Measurements from ENCODE around the gene SET. TPM values are rescaled to one million over a fixed set of nuclear protein-coding genes. Genes with fewer than 3 reads are reported as not detected.

SET gene
- total RNA-seq, 1 experiment from 2014 or later, result 1,129 TPM

DNA sequence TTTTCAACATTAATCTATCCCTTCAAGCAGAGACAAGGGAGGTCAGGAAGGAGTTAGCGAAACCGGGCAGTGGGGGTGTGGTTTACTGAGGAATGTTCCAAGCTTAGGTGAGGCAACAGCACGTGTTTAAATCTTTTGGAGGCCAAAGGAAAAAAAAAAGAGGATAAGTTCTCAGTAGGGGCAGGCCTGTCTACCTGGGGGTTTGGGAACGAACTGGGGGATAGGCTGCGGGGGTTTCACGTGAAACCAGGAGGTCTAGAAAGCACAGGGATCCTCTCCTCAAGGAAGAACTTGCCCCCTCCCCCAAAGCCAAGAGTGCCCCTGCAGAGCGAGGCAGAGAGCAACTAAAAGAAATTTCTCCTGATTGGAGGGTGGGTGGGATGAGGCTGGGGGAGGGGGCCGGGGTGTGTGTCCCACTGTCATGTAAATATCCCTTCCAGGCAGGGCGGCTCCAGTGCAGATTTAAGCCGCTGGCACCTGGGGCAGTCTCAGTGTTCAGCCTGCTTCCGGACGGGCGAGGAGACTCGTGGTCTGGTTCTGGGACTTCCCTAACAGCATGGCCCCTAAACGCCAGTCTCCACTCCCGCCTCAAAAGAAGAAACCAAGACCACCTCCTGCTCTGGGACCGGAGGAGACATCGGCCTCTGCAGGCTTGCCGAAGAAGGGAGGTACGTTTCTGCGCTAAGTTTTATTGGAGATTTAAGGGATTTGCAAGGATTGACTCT, 5.5 kb upstream of the SET start:
- H3K9me3 Mint-ChIP-seq, result peaks cover 8% of the 10 kb centered on the region
- DNase-seq (ENCODE audit: low spot score) (peak; percentile 91), ATAC-seq (peak; percentile 79)
- peak overlapping the region; percentile 97 for H3K27ac Mint-ChIP-seq
- no peaks in the 10 kb centered on the region; the same call in 1 of the 2 replicates for H3K27me3 Mint-ChIP-seq (ENCODE audit: low read depth)
- peak overlapping the region; percentile 96 for H3K4me3 Mint-ChIP-seq
- ChIA-PET CTCF (interaction anchor here (0.7 to 3.4 kb wide), 7 partner anchors 9 to 283 kb away, joined by 3 to 19 read pairs (median 6); partner anchors contain the start of genes CERCAM, ENDOG and PKN3), POLR2A (interaction anchor here (0.5 to 1.7 kb wide), 10 partner anchors 14 to 620 kb away, joined by 3 to 7 read pairs (median 4); partner anchors contain the start of genes PKN3 and ZDHHC12)
- H3K36me3 Mint-ChIP-seq, result peaks cover 25% of the 10 kb centered on the region
- H3K4me1 Mint-ChIP-seq, result peaks cover 44% of the 10 kb centered on the region
- TF ChIP-seq, protein P1, sequence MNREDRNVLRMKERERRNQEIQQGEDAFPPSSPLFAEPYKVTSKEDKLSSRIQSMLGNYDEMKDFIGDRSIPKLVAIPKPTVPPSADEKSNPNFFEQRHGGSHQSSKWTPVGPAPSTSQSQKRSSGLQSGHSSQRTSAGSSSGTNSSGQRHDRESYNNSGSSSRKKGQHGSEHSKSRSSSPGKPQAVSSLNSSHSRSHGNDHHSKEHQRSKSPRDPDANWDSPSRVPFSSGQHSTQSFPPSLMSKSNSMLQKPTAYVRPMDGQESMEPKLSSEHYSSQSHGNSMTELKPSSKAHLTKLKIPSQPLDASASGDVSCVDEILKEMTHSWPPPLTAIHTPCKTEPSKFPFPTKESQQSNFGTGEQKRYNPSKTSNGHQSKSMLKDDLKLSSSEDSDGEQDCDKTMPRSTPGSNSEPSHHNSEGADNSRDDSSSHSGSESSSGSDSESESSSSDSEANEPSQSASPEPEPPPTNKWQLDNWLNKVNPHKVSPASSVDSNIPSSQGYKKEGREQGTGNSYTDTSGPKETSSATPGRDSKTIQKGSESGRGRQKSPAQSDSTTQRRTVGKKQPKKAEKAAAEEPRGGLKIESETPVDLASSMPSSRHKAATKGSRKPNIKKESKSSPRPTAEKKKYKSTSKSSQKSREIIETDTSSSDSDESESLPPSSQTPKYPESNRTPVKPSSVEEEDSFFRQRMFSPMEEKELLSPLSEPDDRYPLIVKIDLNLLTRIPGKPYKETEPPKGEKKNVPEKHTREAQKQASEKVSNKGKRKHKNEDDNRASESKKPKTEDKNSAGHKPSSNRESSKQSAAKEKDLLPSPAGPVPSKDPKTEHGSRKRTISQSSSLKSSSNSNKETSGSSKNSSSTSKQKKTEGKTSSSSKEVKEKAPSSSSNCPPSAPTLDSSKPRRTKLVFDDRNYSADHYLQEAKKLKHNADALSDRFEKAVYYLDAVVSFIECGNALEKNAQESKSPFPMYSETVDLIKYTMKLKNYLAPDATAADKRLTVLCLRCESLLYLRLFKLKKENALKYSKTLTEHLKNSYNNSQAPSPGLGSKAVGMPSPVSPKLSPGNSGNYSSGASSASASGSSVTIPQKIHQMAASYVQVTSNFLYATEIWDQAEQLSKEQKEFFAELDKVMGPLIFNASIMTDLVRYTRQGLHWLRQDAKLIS (CRISPR knock-in tag; IDR thresholded peaks at IDR 0.05; ENCODE audit: borderline replicate concordance), result 0 out of 2 replicates have a peak, but pooled peaks have one; percentile 31
- TF ChIP-seq CTCF (IDR thresholded peaks at IDR 0.05) (no peak), ARID4B (CRISPR knock-in tag; IDR thresholded peaks at IDR 0.05; ENCODE audit: borderline replicate concordance) (peak; percentile 41; the same call in 1 of the 2 replicates), AR (CRISPR knock-in tag; IDR thresholded peaks at IDR 0.05) (no peak), RELA (CRISPR knock-in tag; IDR thresholded peaks at IDR 0.05; ENCODE audit: borderline replicate concordance) (no peak), NR2C2 (CRISPR knock-in tag; IDR thresholded peaks at IDR 0.05) (no peak), ZBTB21 (CRISPR knock-in tag; IDR thresholded peaks at IDR 0.05; ENCODE audit: borderline replicate concordance) (no peak), GABPB1 (CRISPR knock-in tag; IDR thresholded peaks at IDR 0.05) (no peak), ZNF232 (CRISPR knock-in tag; IDR thresholded peaks at IDR 0.05) (no peak), PRRX2 (CRISPR knock-in tag; IDR thresholded peaks at IDR 0.05) (no peak), ATF3 (CRISPR knock-in tag; conservative IDR thresholded peaks at IDR 0.05) (no peak), ZNF425 (CRISPR knock-in tag; conservative IDR thresholded peaks at IDR 0.05) (no peak), ZNF317 (CRISPR knock-in tag; IDR thresholded peaks at IDR 0.05; ENCODE audit: borderline replicate concordance, low read depth) (no peak), HMGXB4 (CRISPR knock-in tag; IDR thresholded peaks at IDR 0.05) (no peak), OVOL2 (CRISPR knock-in tag; IDR thresholded peaks at IDR 0.05; ENCODE audit: borderline replicate concordance) (no peak), ESRRA (CRISPR knock-in tag; IDR thresholded peaks at IDR 0.05; ENCODE audit: borderline replicate concordance) (no peak)
- TF ChIP-seq, protein P2, sequence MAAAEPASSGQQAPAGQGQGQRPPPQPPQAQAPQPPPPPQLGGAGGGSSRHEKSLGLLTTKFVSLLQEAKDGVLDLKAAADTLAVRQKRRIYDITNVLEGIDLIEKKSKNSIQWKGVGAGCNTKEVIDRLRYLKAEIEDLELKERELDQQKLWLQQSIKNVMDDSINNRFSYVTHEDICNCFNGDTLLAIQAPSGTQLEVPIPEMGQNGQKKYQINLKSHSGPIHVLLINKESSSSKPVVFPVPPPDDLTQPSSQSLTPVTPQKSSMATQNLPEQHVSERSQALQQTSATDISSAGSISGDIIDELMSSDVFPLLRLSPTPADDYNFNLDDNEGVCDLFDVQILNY (CRISPR knock-in tag; IDR thresholded peaks at IDR 0.05), result 0 out of 2 replicates have a peak, but pooled peaks have one; percentile 14
